Stimulated activated CD8-positive, alpha-beta memory T cell treated with anti-CD3 and anti-CD28 coated beads, Interleukin-15, amount 100 ng/mL, for 1 hour (primary cell): ENCODE measurements around the gene H6PD.
"Not testable (repeated sequence)": the region's sequence is repeated elsewhere in the genome, so short reads cannot be mapped to it uniquely, and the experiment has no call there.

Experiments used
- DNase-seq: peaks from one replicate; pipeline ENCODE4 v3.0.0-alpha.2; 2020; ENCODE audit warnings: low read depth

Gene H6PD

DNA sequence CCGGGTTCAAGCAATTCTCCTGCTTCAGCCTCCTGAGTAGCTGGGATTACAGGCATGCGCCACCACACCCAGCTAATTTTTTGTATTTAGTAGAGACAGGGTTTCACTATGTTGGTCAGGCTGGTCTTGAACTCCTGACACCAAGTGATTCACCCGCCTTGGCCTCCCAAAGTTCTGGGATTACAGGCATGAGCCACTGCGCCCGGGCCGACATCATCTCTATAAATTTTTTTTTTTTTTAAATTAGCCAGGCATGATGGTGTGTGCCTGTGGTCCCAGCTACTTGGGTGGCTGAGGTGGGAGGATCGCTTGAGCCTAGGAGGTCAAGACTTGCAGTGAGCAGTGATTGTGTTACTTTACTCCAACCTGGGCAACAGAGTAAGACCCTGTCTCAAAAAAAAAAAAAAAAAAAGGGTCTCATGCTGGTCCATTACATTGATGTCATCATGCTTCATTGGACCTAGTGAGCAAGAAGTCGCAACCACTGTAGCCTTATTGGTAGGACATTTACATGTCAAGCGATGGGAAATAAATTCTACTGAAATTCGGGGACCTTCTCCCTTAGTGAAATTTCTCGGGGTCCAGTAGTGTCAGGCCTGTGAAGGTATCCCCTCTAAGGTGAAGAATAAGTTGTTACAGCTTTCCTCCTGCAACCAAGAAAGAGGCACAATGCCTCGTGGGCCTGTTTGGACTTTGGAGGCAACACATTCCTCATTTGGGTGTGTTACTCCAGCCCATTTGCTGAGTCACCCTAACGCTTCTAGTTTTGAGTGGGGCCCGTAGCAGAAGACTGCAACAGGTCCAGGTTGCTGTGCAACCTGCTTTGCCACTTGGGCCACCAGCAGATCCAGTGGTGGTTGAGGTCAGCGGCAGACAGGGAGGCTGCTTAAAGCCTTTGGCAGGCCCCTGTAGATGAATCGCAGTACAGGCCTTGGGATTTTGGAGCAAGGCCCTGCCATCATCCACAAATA is 65.3 kb downstream of the H6PD start:
- DNase-seq = not testable (repeated sequence)

DNA sequence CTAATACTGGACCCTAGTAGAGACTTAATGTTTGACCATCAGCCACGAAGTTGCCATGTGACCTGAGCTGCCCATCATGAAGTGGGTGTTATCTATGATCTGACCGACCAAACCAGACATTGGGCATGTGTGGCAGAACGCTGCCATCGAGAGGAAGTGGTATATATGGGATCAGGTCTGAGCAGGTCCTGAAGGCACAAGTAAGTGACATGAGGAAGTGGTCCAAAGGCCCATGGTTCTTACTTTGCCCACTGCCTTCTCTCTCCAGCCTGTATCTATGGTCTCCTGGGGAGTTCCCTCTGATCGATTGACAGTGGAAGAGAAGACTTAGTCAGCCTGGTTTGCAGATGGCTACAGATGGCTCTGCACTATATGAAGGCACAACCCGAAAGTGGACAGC is 66.0 kb downstream of the H6PD start:
- no peak for DNase-seq

DNA sequence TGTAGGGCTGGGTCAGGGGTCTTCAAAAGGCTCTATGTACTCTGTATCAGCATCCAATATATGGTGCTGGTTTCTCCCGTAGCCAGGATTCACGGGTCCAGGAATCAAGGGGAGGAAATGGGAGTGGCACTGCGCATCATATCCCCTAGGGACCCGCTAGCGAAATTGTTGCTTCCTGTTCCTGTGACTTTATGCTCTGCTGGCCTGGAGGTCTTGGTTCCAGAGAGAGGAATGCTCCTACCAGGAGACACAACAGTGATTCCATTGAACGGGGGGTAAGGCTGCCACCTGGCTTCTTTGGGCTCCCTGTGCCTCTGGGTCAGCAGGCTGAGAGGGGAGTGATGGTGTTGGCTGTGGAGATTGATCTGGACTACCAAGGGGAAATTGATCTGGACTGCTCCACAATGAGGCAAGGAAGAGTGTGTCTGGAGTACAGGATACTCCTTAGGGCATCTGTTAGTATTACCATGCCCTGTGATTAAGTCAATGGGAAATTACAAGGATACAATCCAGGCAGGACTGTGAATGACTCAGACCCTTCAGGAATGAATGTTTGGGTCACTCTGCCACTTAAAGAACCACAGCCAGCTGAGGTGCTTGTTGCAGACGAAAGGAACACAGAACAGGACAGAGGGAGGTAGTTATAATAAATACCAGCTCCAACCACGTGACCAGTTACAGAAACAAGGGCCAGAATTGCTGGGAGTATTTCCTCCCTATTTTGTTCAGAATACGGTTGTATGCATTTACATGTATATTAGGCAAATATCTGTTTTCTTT is 68.4 kb downstream of the H6PD start:
- no peak for DNase-seq

DNA sequence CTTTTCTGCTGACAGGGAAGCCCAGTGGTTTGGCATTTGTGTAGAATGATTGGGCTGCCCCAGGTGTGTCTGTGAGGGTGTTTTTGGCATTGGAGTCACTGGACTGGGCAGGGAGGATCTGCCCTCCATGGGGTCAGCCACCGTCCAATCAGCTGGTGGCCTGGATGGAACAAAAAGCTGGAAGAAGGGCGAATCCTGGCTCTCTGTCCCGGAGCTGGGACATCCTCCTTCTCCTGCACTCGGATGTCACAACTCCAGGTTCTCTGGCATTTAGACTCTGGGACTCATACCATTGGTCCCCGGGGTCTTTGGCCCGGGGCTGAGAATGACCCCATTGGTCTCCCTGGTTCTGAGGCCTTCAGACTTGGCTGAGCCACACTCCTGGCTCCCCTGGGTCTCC is 69.3 kb downstream of the H6PD start:
- DNase-seq = no peak

DNA sequence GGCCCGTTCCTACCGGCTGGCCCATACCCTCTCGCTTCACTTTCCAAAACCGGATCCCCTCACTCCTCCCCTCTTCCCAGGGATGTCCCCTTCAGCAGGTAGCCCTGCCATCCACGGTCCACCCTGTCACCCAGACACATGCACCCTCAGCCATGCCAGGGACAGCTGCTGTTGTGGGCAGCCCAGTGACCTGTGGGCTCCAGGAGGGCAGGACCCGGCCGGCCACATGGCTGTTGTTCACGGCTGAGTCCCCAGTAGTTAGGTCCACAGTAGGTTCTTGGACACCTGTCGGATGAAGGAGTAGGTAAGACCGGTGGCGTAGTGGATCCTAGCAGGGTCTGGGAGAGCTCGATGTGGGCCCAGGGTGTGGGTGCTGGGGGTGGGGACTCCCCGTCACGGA is 70.6 kb downstream of the H6PD start:
- no peak for DNase-seq

DNA sequence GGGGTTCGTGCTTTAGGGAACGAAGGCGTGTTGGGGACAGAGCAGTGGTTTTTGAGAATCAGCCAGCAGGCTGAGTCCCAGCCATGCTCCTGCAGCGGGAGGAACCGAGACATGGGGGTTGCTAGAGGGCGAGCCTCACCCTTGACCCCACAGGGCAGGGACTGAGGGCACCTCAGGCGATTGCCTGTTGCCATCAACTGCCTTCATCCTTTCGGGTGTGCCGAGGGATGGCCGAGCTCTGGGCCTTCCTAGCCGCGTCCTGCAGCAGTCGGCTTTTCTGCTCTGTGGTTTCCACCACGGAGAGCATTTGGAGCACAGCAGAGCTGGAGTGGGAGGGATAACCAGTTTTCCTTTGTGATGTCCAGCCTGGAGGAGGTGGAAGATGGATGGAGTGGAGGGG is 71.4 kb downstream of the H6PD start:
- no peak for DNase-seq

DNA sequence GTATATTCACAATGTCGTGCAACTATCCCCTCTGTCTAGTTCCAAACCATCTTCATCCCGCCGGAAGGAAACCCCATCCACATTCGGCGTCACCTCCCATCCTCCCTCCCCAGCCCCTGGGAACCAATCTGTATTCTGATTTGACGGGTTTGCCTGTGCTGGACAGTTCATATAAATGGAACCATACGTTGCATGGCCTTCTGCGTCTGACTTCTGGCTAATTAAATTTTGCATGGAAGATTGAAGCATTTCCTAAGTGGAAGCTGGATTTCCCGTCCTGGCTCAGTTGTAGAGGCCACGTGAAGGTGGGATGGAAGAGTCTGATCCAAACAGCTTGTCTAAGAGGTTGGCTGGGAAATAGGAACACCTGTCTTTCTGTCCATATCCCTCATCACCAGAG is 72.7 kb downstream of the H6PD start:
- DNase-seq = no peak

DNA sequence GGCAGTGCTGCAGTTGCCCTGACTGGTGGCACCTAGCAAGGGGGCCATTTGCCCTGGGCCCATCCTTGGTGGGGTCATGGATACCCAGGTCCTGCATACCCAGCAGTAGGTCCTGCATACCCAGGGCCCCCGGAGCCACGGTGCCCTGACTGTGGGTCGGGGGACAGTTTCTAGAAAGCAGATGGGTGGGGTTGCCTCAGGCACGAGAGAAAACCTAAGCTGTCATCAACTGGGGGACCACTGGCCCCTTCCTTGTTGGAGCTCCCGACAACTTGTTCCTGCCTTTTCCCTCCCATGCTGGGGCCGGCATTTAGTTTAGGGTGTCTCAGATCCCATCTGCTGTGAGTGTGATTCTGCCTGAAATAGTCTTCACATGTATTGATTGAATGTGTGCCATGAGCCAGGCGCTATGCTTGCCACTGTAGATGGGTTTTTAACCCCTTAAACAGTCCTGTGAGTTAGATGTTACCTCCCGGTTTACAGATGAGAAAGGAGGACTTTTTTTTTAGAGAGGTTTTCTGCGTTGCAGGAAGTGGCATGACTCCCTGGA is 73.7 kb downstream of the H6PD start:
- DNase-seq = no peak

DNA sequence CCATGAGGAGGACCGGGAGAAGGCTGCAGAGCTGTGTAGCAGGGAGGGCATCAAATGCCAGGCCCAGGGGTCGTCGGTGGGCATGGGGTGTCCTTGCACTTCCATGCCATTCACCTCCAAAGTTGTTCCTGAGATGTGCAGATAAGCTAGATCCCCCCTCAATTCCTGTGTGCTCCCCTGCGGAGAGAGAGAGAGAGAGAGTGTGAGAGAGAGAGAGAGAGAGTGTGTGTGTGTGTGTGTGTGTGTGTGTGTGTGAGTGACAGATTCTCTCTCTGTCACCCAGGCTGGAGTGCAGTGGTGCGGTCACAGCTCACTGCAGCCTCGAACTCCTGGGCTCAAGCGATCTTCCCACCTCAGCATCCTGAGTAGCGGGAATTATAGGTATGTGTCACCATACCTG is 74.5 kb downstream of the H6PD start:
- no peak for DNase-seq

DNA sequence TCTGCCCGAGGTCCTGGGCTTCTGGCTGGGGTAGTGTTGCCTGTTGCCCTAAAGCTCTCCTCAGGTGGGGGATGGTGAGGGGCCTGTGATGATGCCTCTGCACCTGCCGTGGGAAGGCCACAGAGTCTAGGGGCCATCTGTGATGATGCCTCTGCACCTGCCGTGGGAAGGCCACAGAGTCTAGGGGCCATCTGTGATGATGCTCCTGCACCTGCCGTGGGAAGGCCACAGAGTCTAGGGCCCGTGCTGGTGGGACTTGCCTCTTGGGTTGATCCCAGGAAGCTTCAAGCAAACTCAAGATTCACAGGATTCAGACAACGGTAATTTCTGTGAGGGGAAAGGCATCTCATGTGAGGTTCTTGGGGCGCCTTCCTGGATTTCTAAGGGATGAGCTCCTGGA is 75.4 kb downstream of the H6PD start:
- no peak for DNase-seq

DNA sequence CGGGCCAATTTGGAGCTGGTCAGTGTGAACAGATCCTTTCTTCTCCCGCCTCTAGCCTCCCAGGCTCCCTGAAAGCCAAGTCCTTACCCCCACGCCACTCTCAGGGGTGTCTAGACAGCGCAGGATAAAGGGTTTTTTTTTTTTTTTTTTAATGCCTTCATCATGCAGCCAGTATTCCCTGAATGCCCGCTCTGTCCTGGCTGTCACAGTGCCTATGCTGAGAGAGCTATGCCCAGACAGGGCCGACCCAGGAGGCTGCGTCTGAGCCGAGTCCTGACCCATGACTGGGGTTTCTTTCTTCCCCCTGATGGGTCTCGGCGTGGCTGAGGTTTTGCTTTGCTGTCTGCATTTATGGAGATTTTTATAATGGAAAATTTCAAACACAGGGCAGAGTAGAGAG is 76.5 kb downstream of the H6PD start:
- no peak for DNase-seq

DNA sequence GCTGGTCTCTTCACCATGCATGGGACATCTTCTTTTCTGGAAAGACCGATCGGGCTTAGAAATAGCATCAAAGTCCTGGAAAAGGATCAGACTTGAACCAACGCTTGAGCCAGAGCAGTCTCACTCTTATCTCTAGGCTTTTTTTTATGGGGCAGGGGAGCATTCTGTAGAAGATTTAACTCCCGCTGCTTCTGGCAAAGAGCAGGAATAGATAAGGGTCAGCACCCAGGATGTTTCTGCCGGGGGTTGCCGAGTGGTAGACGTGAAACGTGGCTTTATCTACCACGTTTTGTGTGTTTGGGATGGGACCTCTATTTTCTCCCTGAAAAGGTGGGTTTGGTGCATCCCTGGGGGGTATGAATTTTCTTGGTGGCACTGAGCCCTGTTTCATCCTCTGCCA is 76.9 kb downstream of the H6PD start:
- no peak for DNase-seq

DNA sequence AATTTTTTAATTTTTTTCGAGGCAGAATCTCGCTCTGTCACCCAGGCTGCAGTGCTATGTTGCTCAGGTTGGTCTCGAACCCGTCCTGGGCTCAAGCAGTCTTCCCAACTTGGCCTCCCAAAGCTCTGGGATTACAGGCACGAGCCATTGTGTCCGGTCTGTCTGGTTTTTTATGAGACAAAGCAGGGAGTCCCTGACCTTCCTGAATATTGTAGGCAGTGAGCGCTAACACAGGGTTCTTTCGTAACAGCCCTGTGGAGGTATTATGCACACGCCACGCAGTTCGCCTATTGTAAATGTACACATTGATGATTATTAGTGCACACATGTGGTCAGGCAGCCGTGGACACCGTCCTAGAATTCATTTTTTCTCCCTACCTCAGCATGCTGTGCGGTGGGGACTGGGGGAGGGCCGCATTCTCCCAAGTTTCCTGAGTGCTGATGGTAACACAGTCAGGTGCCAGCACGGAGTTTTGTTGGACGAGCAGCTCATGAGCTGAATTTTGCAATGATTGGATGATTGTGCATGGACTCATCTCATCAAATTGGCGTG is 77.7 kb downstream of the H6PD start:
- no peak for DNase-seq

DNA sequence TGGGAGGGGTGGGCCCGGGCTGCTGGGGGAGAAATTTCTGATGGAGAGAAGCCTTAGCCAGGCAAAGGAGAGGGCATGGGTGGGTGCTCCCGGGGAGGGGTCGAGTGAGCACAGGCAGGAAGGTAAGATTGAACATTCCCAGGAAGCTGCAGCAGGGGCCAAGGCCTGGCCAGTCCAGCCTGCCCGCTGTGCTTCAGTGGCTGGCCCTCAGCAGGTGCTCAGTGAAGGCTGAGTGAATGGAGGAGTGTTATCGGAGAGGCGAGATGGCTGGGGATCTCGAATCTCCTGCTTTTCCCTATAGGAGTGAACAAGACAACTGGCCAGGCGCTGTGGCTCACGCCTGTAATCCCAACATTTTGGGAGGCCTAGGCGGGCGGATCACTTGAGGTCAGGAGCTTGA is 79.0 kb downstream of the H6PD start:
- DNase-seq = no peak

DNA sequence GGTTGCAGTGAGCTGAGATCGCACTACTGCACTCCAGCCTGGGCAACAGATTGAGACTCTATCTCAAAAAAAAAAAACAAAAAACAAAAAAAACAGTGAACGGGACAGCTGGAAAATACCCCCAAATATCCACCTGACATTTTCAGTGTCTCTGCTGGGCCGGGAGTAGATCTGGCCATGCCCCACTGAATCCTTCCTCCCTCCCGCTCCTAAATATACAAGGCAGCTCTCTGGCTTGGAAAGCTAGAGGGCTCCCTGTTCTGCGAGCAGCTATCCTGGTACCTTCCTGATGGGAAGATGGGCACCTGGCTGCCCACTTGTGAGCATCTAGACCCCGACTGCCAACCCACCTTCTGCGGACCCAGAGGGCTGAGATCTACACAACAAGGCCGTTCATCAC is 79.5 kb downstream of the H6PD start:
- no peak for DNase-seq

DNA sequence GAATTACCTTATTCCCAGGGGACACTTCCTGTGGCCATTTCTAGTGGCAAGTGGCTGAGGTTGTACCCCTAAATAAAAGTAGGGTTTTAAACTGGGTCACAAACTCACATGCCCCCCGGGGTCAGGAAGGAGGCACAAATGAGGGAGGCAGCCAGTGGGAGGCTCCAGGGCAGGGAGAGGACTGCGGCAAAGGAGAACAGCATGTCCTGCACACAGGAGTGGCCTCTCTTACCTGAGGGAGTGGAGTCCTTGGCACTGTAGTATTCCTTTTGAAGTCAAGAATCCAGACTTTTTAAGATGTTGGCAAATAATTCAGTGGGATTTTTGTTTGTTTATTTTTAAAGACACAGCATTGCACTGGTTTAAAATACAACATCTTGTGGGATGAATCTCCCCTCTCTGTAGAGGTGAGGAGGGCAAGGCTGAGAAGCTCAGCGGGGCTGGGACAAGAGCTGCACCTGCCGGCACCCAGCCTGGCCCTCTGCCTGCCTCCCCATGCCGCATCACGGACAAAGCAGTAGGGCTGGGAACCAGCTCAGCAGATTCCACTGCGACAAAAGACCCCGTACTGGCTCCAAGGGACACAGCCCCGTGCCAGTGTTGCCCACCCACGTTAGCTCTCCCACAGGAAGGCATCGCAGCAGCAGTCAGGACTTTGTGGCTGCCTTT is 80.3 kb downstream of the H6PD start:
- no peak for DNase-seq

DNA sequence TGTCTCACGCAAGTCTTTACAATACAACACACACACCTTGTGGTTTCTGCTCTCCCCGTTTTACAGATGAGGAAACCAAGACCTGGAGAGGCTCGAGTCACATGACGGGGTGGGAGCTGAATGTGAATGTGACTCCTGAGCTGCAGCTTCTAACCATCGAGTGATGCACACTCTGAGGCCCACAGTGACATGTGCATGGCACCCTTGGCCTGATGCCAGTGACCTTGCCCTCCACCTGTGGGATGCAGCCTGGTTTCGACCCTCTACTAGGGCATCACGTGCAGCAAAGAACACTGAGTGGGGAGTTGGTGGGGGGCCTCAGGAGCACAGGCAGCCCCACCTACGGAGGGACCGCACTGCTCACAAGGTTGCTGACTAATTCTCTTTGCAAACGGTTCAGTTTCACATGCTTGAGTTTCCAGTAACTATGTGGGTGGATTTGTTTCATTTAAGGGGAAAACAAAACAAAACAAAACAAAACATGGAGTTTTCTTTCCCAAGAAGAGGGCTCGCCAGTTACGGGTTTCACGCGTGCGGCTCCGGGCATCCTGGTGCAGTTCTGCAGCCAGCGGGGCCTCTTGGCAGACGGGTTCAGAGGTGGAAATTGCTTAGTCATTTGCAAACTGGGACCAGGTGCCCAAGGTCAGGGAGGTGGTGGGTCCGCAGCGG is 81.0 kb downstream of the H6PD start:
- DNase-seq = no peak

DNA sequence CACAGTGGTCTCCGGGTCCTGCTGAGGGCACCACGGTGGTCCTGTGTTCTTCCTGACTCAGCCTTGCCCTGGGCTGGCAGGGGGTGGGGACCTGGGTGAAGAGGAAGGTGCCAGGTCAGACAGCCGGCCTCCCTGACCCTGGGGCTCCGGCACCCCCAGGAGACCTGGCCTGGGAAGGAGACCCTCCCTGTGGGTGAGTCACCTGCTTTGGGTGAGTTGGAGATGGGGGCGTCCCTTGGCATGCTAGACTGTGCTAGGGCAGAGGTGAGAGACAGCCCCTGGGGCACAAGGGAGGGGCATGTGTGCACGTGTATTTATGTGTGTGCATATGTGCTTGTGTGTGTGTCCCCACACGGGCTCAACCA is 81.5 kb downstream of the H6PD start:
- DNase-seq = no peak

DNA sequence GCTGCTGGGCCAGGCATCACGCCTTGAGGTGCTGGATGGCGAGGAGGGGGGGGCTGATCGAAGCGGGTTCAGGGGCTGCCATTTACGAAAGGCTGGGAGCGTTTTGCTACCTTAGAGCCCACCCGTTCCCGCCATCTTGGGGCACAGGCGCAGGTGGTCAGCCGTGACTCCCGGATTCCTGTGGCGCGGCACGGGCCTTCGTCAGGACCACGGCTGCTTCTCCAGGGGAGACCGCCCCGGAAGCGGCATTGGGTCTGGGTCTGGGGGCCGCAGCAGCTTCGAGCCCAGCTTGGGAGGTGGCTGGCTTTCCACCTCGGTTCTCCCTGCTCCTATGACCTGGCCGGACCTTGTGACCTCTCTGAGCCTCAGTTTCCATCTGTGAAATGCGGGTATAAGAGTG is 81.9 kb downstream of the H6PD start:
- DNase-seq = no peak

DNA sequence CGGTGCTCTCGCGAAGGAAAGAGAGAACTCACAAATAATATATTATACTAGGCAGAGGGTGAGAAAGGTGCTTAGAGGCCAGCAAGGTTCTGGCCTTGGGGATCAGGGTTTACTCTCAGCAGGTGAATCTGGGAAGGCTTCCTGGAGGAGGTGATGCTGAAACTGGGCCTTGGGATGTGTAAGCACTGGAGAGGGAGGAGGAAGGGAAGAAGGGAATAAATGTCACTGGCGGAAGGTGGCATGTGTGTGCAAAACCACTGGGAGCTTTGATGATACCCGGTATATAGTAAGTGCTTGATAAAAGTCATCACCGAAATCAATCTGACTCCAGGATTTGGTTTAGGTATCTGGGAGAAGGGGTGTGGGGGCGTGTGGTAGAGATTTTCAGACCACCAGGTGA is 82.5 kb downstream of the H6PD start:
- DNase-seq = no peak

DNA sequence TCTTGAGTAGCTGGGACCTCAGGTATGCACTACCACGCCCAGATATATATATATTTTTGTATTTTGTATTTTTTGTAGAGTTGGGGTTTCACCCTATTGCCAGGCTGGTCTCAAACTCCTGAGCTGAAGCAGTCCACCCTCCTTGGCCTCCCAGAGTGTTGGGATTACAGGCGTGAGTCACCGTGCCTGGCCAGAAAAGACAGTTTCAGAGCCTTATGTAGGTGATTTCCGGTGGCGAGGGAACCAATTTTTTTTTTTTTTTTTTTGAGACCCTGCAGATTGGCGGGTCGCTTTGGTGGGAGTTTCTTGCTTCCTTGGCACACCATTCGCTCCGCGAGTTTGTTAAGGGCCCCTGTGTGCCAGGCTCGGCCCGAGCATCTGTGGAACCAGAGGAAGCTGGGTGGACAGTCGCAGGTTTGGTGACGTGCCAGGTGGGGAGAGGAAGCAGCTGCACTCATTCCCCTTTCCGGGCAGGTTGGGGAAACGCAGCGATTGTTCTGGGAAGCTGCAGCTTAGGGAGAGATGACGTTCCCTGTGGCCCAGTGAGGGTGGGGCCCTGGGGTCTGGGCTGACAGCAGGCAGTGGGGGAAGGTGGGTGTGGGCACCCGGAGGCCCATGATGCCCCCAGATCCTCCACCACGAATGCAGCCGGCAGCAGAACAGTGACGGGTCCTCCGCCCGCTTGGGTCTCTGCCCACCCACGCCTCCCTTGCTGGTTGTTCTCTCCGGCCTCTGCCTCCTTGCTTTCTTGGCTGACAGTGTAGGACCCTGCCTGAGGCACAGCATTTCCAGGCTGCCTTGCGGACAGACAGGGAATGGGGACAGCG is 83.2 kb downstream of the H6PD start:
- no peak for DNase-seq
